C4-2B (cell line): ENCODE measurements around the gene HERPUD2.

Source experiments
- ZFX ChIP-seq: fragments of 450-650 bp; IDR thresholded peaks from 2 replicates; pipeline ENCODE4 v1.6.1; 2017
- TF ChIP-seq, protein P1 (sequence below): fragments of 450-650 bp; conservative IDR thresholded peaks from 2 replicates; pipeline ENCODE4 v1.5.1; 2017; ENCODE audit warnings: mild to moderate bottlenecking

DNA sequence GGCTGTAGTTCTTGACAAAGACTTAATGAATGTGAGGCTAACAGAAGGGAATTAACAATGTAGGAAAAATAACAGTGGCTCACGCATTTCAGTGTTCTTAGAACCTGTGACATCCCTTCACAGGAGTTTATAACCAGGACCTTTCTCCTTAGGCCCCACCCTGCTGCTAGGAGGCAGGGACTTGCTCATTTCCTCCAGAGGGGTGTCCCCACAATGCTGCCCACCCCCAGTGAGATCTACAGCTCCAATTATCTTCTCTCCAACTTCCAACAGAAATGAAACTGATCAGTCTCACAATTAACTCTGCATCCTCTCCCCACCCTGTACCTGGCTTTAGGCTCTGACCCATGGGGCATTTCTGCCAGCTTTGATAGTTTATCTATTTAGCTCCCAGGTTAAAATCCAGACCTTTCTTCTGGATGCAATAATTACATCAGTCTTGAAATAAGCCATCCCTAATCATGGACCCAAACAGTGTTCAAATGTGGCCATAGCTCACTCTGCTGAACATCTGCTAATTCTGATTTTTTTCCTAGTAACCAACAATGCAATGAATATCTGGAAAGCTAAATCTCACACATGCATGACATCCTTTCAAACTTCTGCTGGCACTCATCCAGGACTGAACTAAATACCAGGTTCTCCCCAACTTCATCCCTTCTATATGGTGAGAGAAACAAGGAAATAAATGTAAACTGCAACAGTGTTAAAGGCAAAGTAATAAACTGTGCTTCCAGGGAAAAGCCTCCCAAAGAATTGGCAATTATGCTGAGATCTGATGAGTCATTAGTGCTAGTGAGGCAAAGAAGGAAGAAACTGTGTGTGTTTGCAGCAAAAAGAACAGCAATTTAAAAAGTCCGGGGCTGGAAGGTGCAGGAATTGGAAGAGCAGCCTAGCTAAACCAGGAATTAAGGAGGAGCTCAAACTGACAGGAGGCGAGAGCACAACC lies 64.6 kb downstream of the HERPUD2 start:
- TF ChIP-seq, protein P1, sequence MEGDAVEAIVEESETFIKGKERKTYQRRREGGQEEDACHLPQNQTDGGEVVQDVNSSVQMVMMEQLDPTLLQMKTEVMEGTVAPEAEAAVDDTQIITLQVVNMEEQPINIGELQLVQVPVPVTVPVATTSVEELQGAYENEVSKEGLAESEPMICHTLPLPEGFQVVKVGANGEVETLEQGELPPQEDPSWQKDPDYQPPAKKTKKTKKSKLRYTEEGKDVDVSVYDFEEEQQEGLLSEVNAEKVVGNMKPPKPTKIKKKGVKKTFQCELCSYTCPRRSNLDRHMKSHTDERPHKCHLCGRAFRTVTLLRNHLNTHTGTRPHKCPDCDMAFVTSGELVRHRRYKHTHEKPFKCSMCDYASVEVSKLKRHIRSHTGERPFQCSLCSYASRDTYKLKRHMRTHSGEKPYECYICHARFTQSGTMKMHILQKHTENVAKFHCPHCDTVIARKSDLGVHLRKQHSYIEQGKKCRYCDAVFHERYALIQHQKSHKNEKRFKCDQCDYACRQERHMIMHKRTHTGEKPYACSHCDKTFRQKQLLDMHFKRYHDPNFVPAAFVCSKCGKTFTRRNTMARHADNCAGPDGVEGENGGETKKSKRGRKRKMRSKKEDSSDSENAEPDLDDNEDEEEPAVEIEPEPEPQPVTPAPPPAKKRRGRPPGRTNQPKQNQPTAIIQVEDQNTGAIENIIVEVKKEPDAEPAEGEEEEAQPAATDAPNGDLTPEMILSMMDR: no peak
- no peak for TF ChIP-seq ZFX
